ENCODE measurements around the gene GPR27. TPM values are rescaled to one million over a fixed set of nuclear protein-coding genes. Genes with fewer than 3 reads are reported as not detected.

GPR27 gene
- total RNA-seq, 1 donor from 2014 or later, result 7.1 TPM

DNA sequence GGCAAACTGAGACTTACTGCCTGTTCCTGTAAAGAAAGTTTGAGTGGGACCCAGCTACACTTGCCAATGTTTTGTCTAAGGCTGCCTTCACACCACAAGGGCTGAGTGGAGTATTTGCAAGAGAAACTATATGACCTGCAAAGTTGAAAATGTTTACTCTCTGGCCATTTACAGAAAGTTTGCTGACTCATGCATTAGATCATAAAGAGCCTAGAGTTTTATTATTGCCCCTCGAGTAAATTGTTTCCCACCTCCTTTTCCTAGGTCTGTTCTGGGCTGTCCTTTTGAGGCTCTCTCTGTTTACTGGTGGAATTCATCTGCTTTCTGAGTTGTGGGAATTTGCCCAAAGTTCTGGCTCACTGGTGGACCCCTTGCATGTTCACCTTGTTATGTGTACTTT, 38.0 kb downstream of the GPR27 start:
- Mint-ChIP-seq H3K9me3 (no peaks in the 10 kb centered on the region), H3K4me1 (ENCODE audit: unreplicated experiment) (no peaks in the 10 kb centered on the region), H3K27ac (no peak overlapping the region), H3K27me3 (peaks cover 50% of the 10 kb centered on the region), H3K4me3 (no peak overlapping the region), H3K36me3 (no peaks in the 10 kb centered on the region)
- DNase-seq (ENCODE audit: extremely low spot score, unreplicated experiment), result no peak
- TF ChIP-seq, protein P1, sequence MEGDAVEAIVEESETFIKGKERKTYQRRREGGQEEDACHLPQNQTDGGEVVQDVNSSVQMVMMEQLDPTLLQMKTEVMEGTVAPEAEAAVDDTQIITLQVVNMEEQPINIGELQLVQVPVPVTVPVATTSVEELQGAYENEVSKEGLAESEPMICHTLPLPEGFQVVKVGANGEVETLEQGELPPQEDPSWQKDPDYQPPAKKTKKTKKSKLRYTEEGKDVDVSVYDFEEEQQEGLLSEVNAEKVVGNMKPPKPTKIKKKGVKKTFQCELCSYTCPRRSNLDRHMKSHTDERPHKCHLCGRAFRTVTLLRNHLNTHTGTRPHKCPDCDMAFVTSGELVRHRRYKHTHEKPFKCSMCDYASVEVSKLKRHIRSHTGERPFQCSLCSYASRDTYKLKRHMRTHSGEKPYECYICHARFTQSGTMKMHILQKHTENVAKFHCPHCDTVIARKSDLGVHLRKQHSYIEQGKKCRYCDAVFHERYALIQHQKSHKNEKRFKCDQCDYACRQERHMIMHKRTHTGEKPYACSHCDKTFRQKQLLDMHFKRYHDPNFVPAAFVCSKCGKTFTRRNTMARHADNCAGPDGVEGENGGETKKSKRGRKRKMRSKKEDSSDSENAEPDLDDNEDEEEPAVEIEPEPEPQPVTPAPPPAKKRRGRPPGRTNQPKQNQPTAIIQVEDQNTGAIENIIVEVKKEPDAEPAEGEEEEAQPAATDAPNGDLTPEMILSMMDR (conservative IDR thresholded peaks at IDR 0.05), result no peak

- Mint-ChIP-seq H3K36me3 (no peaks in the 10 kb centered on the region), H3K27ac (no peak overlapping the region), H3K4me3 (no peak overlapping the region), H3K27me3 (peaks cover 40% of the 10 kb centered on the region), H3K9me3 (no peaks in the 10 kb centered on the region), H3K4me1 (ENCODE audit: unreplicated experiment) (no peaks in the 10 kb centered on the region)
- DNase-seq (ENCODE audit: extremely low spot score, unreplicated experiment), result no peak
- TF ChIP-seq, protein P1 (conservative IDR thresholded peaks at IDR 0.05), result no peak
These were observed 42.6 kb downstream of the GPR27 start for GRCh38 chr3:71796290-71796689.

- Mint-ChIP-seq H3K4me1 (ENCODE audit: unreplicated experiment) (no peaks in the 10 kb centered on the region), H3K27me3 (peaks cover 37% of the 10 kb centered on the region), H3K36me3 (no peaks in the 10 kb centered on the region), H3K27ac (no peak overlapping the region), H3K4me3 (no peak overlapping the region), H3K9me3 (no peaks in the 10 kb centered on the region)
- TF ChIP-seq, protein P1 (conservative IDR thresholded peaks at IDR 0.05), result no peak
- no peak for DNase-seq (ENCODE audit: extremely low spot score, unreplicated experiment)
These were observed 43.8 kb downstream of the GPR27 start for GRCh38 chr3:71797455-71797854.

DNA sequence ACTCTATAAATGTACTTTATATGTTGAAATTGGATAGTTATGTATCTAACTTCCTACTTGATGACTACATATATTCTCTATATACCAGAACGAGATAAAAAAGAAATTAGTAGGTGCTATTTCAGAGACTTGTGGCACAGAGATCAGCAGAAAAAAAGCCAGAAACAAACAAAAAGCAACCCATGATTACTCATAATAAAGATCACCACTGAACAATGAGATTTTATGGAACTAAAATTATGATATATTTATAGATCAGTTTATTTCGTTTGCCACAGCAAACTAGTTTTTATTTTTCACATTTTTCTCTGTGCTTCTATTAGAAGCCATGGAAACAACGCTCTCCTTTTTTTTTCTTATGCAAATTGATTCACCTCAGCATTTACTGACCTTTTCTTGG, 46.4 kb downstream of the GPR27 start:
- DNase-seq (ENCODE audit: extremely low spot score, unreplicated experiment), result no peak
- H3K27me3 Mint-ChIP-seq, result peaks cover 28% of the 10 kb centered on the region
- no peaks in the 10 kb centered on the region for H3K4me1 Mint-ChIP-seq (ENCODE audit: unreplicated experiment)
- H3K36me3 Mint-ChIP-seq, result no peaks in the 10 kb centered on the region
- H3K9me3 Mint-ChIP-seq, result no peaks in the 10 kb centered on the region
- no peak overlapping the region for H3K4me3 Mint-ChIP-seq
- H3K27ac Mint-ChIP-seq, result no peak overlapping the region
- TF ChIP-seq, protein P1 (conservative IDR thresholded peaks at IDR 0.05), result no peak

- Mint-ChIP-seq H3K27me3 (peaks cover 17% of the 10 kb centered on the region), H3K27ac (no peak overlapping the region), H3K36me3 (no peaks in the 10 kb centered on the region), H3K4me3 (no peak overlapping the region), H3K4me1 (ENCODE audit: unreplicated experiment) (no peaks in the 10 kb centered on the region), H3K9me3 (no peaks in the 10 kb centered on the region)
- TF ChIP-seq, protein P1 (conservative IDR thresholded peaks at IDR 0.05), result no peak
- no peak for DNase-seq (ENCODE audit: extremely low spot score, unreplicated experiment)
These were observed 48.3 kb downstream of the GPR27 start for GRCh38 chr3:71801986-71802385.

- Mint-ChIP-seq H3K36me3 (no peaks in the 10 kb centered on the region), H3K27me3 (peaks cover 14% of the 10 kb centered on the region), H3K4me3 (no peak overlapping the region), H3K9me3 (no peaks in the 10 kb centered on the region), H3K4me1 (ENCODE audit: unreplicated experiment) (no peaks in the 10 kb centered on the region), H3K27ac (no peak overlapping the region)
- DNase-seq (ENCODE audit: extremely low spot score, unreplicated experiment), result no peak
- TF ChIP-seq, protein P1 (conservative IDR thresholded peaks at IDR 0.05), result no peak
These were observed 49.6 kb downstream of the GPR27 start for GRCh38 chr3:71803248-71803647.
